ENCODE results near the gene CES2. TPM values are rescaled to one million over a fixed set of nuclear protein-coding genes. Genes with fewer than 3 reads are reported as not detected.
"Not testable (repeated sequence)": the region's sequence is repeated elsewhere in the genome, so short reads cannot be mapped to it uniquely, and the experiment has no call there.

The CES2 gene
- total and polyA plus RNA-seq, 4 donors = 22.9 to 50.2 (median 41.8) TPM

DNA sequence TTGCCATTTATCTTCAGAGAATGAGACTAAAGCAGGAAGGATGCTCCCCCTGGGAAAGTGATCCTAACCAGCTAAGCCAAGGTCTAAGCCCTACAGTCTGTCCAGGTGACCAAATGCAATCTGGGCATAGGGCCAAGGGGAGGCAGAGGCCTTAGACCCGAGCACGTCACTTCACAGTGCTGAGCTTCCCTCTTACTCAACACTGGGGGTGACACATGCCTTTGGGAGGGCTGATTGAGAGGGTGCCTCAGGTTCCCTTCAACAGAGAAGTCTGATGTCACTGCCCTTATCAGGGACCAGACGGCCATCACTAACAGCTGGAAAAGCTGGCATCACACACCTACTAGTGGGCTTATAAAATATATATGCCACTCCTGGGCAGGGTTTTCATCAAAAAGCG, 5.1 kb upstream of the CES2 start:
- no peak overlapping the region for H3K4me3 ChIP-seq (ENCODE audit: low read depth, low read length)
- H3K36me3 ChIP-seq (ENCODE audit: control insufficient read depth, insufficient read depth, low read length) = peaks cover 23% of the 10 kb centered on the region
- no peak for DNase-seq (ENCODE audit: low read depth in 4 of 6, low spot score in 6 of 6)
- H3K27ac ChIP-seq (ENCODE audit: low read depth, low read length) = no peak overlapping the region
- H3K4me1 ChIP-seq (ENCODE audit: control insufficient read depth, insufficient read depth, low read length) = peaks cover 43% of the 10 kb centered on the region
- H3K9me3 ChIP-seq (ENCODE audit: control insufficient read depth, insufficient read depth, low read length) = no peaks in the 10 kb centered on the region
- H3K27me3 ChIP-seq (ENCODE audit: control insufficient read depth, insufficient read depth, low read length) = peaks cover 10% of the 10 kb centered on the region
- no CpG with 5 or more reads among the region's 4 CpGs for WGBS (ENCODE audit: insufficient coverage)

- H3K27ac ChIP-seq (ENCODE audit: low read depth, low read length) = no peak overlapping the region
- no peak overlapping the region for H3K4me3 ChIP-seq (ENCODE audit: low read depth, low read length)
- H3K36me3 ChIP-seq (ENCODE audit: control insufficient read depth, insufficient read depth, low read length) = peaks cover 35% of the 10 kb centered on the region
- no peak for DNase-seq (ENCODE audit: low read depth in 4 of 6, low spot score in 6 of 6)
- no CpG with 5 or more reads among the region's 2 CpGs for WGBS (ENCODE audit: insufficient coverage)
- peaks cover 43% of the 10 kb centered on the region for H3K4me1 ChIP-seq (ENCODE audit: control insufficient read depth, insufficient read depth, low read length)
- H3K27me3 ChIP-seq (ENCODE audit: control insufficient read depth, insufficient read depth, low read length) = no peaks in the 10 kb centered on the region
- no peaks in the 10 kb centered on the region for H3K9me3 ChIP-seq (ENCODE audit: control insufficient read depth, insufficient read depth, low read length)
Measured at GRCh38 chr16:66931665-66932064, 3.7 kb upstream of the CES2 start.

DNA sequence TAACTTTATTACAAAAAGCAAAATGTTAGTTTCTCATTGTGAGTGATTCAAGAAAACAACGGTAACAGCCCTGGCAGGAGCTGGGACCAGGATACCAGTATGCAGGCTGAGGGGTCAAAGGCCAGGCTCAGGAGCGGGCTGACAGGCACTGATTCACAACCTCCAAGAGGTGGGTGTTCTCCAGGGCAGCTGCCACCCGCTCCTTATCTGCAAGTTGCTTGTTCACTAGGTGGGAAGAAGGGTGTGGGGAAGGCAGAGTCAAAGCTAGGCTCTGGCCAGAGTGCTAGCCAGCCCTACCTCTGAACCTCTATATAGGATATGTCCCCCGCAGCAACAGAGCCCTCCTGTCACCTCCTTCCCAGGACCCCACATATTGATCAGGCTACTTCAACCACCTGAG, 3.2 kb upstream of the CES2 start:
- H3K4me1 ChIP-seq (ENCODE audit: control insufficient read depth, insufficient read depth, low read length) = peaks cover 39% of the 10 kb centered on the region
- no peak for DNase-seq (ENCODE audit: low read depth in 4 of 6, low spot score in 6 of 6)
- no peaks in the 10 kb centered on the region for H3K9me3 ChIP-seq (ENCODE audit: control insufficient read depth, insufficient read depth, low read length)
- H3K27ac ChIP-seq (ENCODE audit: low read depth, low read length) = no peak overlapping the region
- WGBS (ENCODE audit: insufficient coverage) = 88% methylated on average over 3 of the region's 4 CpGs
- H3K4me3 ChIP-seq (ENCODE audit: low read depth, low read length) = no peak overlapping the region
- peaks cover 39% of the 10 kb centered on the region for H3K36me3 ChIP-seq (ENCODE audit: control insufficient read depth, insufficient read depth, low read length)
- H3K27me3 ChIP-seq (ENCODE audit: control insufficient read depth, insufficient read depth, low read length) = no peaks in the 10 kb centered on the region

GRCh38 chr16:66933776-66934137, 1.6 kb upstream of the CES2 start:
- DNase-seq (ENCODE audit: low read depth in 4 of 6, low spot score in 6 of 6) = no peak
- Histone ChIP-seq H3K9me3 (ENCODE audit: control insufficient read depth, insufficient read depth, low read length) (no peaks in the 10 kb centered on the region), H3K27me3 (ENCODE audit: control insufficient read depth, insufficient read depth, low read length) (no peaks in the 10 kb centered on the region), H3K27ac (ENCODE audit: low read depth, low read length) (peak overlapping the region; percentile 86), H3K4me1 (ENCODE audit: control insufficient read depth, insufficient read depth, low read length) (peaks cover 38% of the 10 kb centered on the region), H3K4me3 (ENCODE audit: low read depth, low read length) (peak overlapping the region; percentile 99), H3K36me3 (ENCODE audit: control insufficient read depth, insufficient read depth, low read length) (peaks cover 51% of the 10 kb centered on the region)
- WGBS (ENCODE audit: insufficient coverage) = 4% methylated on average over 7 of the region's 12 CpGs

GRCh38 chr16:66934138-66934838, 1.0 kb upstream of the CES2 start, which contains the start of gene CIAO2B:
CIAO2B (minus strand) TSS chr16:66934402; CDS start chr16:66934364, 38 bp downstream.
- peak within 1 kb of the TSS; percentile 99 for H3K4me3 ChIP-seq (ENCODE audit: low read depth, low read length)
- peaks cover 38% of the 10 kb centered on the region for H3K4me1 ChIP-seq (ENCODE audit: control insufficient read depth, insufficient read depth, low read length)
- peak; percentile 74 to 96 (median 88) for DNase-seq (ENCODE audit: low read depth in 4 of 6, low spot score in 6 of 6)
- no peaks in the 10 kb centered on the region for H3K27me3 ChIP-seq (ENCODE audit: control insufficient read depth, insufficient read depth, low read length)
- H3K36me3 ChIP-seq (ENCODE audit: control insufficient read depth, insufficient read depth, low read length) = peaks cover 54% of the 10 kb centered on the region
- H3K27ac ChIP-seq (ENCODE audit: low read depth, low read length) = peak within 1 kb of the TSS; percentile 86
- WGBS (ENCODE audit: insufficient coverage) = 0% methylated on average over 74 of the region's 76 CpGs
- H3K9me3 ChIP-seq (ENCODE audit: control insufficient read depth, insufficient read depth, low read length) = no peaks in the 10 kb centered on the region

DNA sequence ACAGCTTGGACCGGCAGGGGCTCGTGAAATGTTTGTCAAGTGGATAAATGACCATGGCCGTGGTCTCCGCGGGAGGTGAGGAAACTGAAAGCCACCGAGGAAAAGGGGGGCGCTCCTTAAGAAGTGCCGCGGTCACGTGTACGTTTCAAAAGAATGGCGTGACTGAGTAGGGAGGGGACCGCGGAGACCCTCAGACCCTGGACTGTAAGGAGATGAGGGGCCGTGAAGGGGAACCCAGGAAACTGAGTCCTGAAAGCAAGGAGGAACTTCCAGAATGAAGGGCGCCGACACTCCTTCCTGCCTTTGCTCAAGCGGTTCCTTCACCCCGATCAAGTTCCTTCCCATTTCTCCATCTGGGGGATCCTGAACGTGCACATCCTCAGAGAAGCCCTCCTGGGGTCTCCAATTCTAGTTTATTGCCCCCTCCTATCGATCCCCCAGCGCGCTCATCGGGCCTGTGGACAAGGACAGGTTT, 440 bp upstream of the CES2 start:
- Histone ChIP-seq H3K36me3 (ENCODE audit: control insufficient read depth, insufficient read depth, low read length) (peaks cover 60% of the 10 kb centered on the region), H3K27ac (ENCODE audit: low read depth, low read length) (peak overlapping the region; percentile 86), H3K4me1 (ENCODE audit: control insufficient read depth, insufficient read depth, low read length) (peaks cover 38% of the 10 kb centered on the region), H3K4me3 (ENCODE audit: low read depth, low read length) (peak overlapping the region; percentile 99)
- DNase-seq (ENCODE audit: low read depth in 4 of 6, low spot score in 6 of 6) = peak in 1 of 6 donors; percentile 19
- H3K9me3 ChIP-seq (ENCODE audit: control insufficient read depth, insufficient read depth, low read length); H3K27me3 ChIP-seq (ENCODE audit: control insufficient read depth, insufficient read depth, low read length): not testable (repeated sequence)
- whole genome bisulfite sequencing (ENCODE audit: insufficient coverage) = 0% methylated on average over 11 of the region's 24 CpGs

DNA sequence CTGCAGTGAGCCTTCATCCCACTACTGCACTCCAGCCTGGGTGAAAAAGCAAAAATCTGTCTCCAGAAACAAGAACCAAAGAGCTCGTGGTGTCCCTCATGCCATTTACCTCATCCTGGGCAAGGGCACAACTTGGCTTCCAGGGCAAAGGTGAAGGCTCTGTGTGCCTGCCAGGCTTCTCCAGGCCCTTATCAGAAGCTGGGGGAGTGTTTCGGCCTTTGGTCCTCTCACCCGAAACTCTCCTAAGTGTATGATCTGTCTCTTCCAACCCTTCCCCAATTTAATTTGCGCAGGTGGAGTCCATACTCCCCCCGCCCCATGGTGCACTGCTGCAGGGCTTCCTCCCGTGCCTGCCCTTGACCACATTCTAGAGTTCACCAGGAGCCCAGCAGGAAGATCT, 1.1 kb downstream of the CES2 start:
- H3K27me3 ChIP-seq (ENCODE audit: control insufficient read depth, insufficient read depth, low read length) = no peaks in the 10 kb centered on the region
- peaks cover 72% of the 10 kb centered on the region for H3K36me3 ChIP-seq (ENCODE audit: control insufficient read depth, insufficient read depth, low read length)
- peaks cover 38% of the 10 kb centered on the region for H3K4me1 ChIP-seq (ENCODE audit: control insufficient read depth, insufficient read depth, low read length)
- H3K9me3 ChIP-seq (ENCODE audit: control insufficient read depth, insufficient read depth, low read length) = no peaks in the 10 kb centered on the region
- no peak overlapping the region for H3K27ac ChIP-seq (ENCODE audit: low read depth, low read length)
- DNase-seq (ENCODE audit: low read depth in 4 of 6, low spot score in 6 of 6) = no peak
- WGBS (ENCODE audit: insufficient coverage) = 89% methylated on average over 6 of the region's 6 CpGs
- H3K4me3 ChIP-seq (ENCODE audit: low read depth, low read length) = no peak overlapping the region

GRCh38 chr16:66936889-66937554, 1.7 kb downstream of the CES2 start:
- DNase-seq (ENCODE audit: low read depth in 4 of 6, low spot score in 6 of 6) = no peak
- no peaks in the 10 kb centered on the region for H3K9me3 ChIP-seq (ENCODE audit: control insufficient read depth, insufficient read depth, low read length)
- peaks cover 38% of the 10 kb centered on the region for H3K4me1 ChIP-seq (ENCODE audit: control insufficient read depth, insufficient read depth, low read length)
- H3K36me3 ChIP-seq (ENCODE audit: control insufficient read depth, insufficient read depth, low read length) = peaks cover 76% of the 10 kb centered on the region
- no peak overlapping the region for H3K4me3 ChIP-seq (ENCODE audit: low read depth, low read length)
- no peaks in the 10 kb centered on the region for H3K27me3 ChIP-seq (ENCODE audit: control insufficient read depth, insufficient read depth, low read length)
- 79% methylated on average over 2 of the region's 4 CpGs for WGBS (ENCODE audit: insufficient coverage)
- no peak overlapping the region for H3K27ac ChIP-seq (ENCODE audit: low read depth, low read length)

DNA sequence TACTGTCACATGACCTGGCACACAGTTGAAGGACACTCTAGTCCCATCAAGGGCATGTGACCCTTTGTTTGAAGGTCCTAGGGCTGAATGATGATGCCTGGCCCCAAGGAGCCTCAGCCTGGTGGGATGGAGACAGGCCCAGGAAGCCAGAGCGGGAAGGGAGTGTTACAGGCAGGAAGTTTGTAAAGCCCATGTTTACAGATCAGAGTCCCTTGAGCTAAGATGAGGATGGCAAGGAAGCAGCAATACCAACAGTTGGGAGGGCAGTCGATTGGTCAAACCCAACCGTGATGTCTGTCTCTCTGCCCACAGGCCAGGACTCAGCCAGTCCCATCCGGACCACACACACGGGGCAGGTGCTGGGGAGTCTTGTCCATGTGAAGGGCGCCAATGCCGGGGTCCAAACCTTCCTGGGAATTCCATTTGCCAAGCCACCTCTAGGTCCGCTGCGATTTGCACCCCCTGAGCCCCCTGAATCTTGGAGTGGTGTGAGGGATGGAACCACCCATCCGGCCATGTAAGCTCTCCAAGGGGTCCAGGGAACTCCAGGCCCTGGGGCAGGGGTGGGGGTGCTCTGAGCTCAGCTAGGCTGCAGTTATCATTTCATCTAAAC, 2.5 kb downstream of the CES2 start:
- peaks cover 31% of the 10 kb centered on the region for H3K4me1 ChIP-seq (ENCODE audit: control insufficient read depth, insufficient read depth, low read length)
- no peak overlapping the region for H3K27ac ChIP-seq (ENCODE audit: low read depth, low read length)
- WGBS (ENCODE audit: insufficient coverage) = 94% methylated on average over 5 of the region's 10 CpGs
- no peak for DNase-seq (ENCODE audit: low read depth in 4 of 6, low spot score in 6 of 6)
- no peak overlapping the region for H3K4me3 ChIP-seq (ENCODE audit: low read depth, low read length)
- peaks cover 76% of the 10 kb centered on the region for H3K36me3 ChIP-seq (ENCODE audit: control insufficient read depth, insufficient read depth, low read length)
- H3K9me3 ChIP-seq (ENCODE audit: control insufficient read depth, insufficient read depth, low read length) = no peaks in the 10 kb centered on the region
- no peaks in the 10 kb centered on the region for H3K27me3 ChIP-seq (ENCODE audit: control insufficient read depth, insufficient read depth, low read length)
